MG63 (cell line): ENCODE results near the gene NOD1. TPM values are rescaled to one million over a fixed set of nuclear protein-coding genes. Genes with fewer than 3 reads are reported as not detected.
A peak's percentile ranks its signal among the peaks of the same experiment; 100 is the strongest.
"Not testable (repeated sequence)": the region's sequence is repeated elsewhere in the genome, so short reads cannot be mapped to it uniquely, and the experiment has no call there.

ENCODE experiments used
- DNase-seq: peaks from one replicate; pipeline ENCODE4 v3.0.0-alpha.2; 2020
- H3K27me3 ChIP-seq: fragments of 250-450 bp; sonication (Bioruptor Pico); 2 replicates; pipeline ENCODE4 v1.5.1; 2020; ENCODE audit warnings: mild to moderate bottlenecking, moderate library complexity
- H3K36me3 ChIP-seq: fragments of 250-450 bp; sonication (Bioruptor Pico); 2 replicates; pipeline ENCODE4 v1.5.1; 2020; ENCODE audit warnings: mild to moderate bottlenecking, moderate library complexity
- H3K4me3 ChIP-seq: fragments of 250-450 bp; sonication (Bioruptor Pico); 2 replicates; pipeline ENCODE4 v1.5.1; 2020; ENCODE audit warnings: mild to moderate bottlenecking, moderate library complexity
- H3K9me3 ChIP-seq: fragments of 250-450 bp; sonication (Bioruptor Pico); 2 replicates; pipeline ENCODE4 v1.5.1; 2020; ENCODE audit warnings: mild to moderate bottlenecking, moderate library complexity
- total RNA-seq: library from RNA; depleted of rRNA; stranded (reverse); fragments of >200 nt; shearing (Covaris generic); gene quantifications from 2 replicates; pipeline ENCODE4 v1.2.3, GENCODE V29; 2014; ENCODE audit warnings: low replicate concordance; rRNA removed

NOD1 gene
- total RNA-seq, result 2.1 and 2.5 TPM in 2 replicates

GRCh38 chr7:30478349-30479201 is at the start of gene NOD1:
Gene NOD1 (minus strand): TSS chr7:30478784. CDS start chr7:30456921, 21,863 bp downstream.
- Histone ChIP-seq H3K27me3 (no peaks in the 10 kb centered on the region), H3K4me3 (peak within 1 kb of the TSS; percentile 79), H3K9me3 (peaks cover 2% of the 10 kb centered on the region; the same call in 1 of the 2 replicates), H3K36me3 (peaks cover 4% of the 10 kb centered on the region; the same call in 1 of the 2 replicates)
- peak; percentile 84 for DNase-seq

- not testable (repeated sequence) for H3K4me3 ChIP-seq, H3K9me3 ChIP-seq, H3K36me3 ChIP-seq, DNase-seq, H3K27me3 ChIP-seq
Measured at GRCh38 chr7:30527297-30527696, 48.7 kb upstream of the NOD1 start.

GRCh38 chr7:30526163-30526562 is 47.6 kb upstream of the NOD1 start:
- no peaks in the 10 kb centered on the region for H3K36me3 ChIP-seq
- H3K27me3 ChIP-seq, result no peaks in the 10 kb centered on the region
- no peak for DNase-seq
- H3K4me3 ChIP-seq, result no peak overlapping the region
- H3K9me3 ChIP-seq, result no peaks in the 10 kb centered on the region

- H3K4me3 ChIP-seq, result no peak overlapping the region
- H3K36me3 ChIP-seq, result no peaks in the 10 kb centered on the region
- DNase-seq, result no peak
- no peaks in the 10 kb centered on the region for H3K27me3 ChIP-seq
- H3K9me3 ChIP-seq, result no peaks in the 10 kb centered on the region
Measured at GRCh38 chr7:30525429-30525828, 46.8 kb upstream of the NOD1 start.

- Histone ChIP-seq H3K36me3 (no peaks in the 10 kb centered on the region), H3K9me3 (no peaks in the 10 kb centered on the region), H3K27me3 (no peaks in the 10 kb centered on the region), H3K4me3 (no peak overlapping the region)
- DNase-seq, result no peak
Measured at GRCh38 chr7:30524545-30524944, 46.0 kb upstream of the NOD1 start.

GRCh38 chr7:30523466-30523865 is 44.9 kb upstream of the NOD1 start:
- no peaks in the 10 kb centered on the region for H3K9me3 ChIP-seq

GRCh38 chr7:30522159-30522558 is 43.6 kb upstream of the NOD1 start:
- Histone ChIP-seq H3K36me3 (no peaks in the 10 kb centered on the region), H3K4me3 (no peak overlapping the region), H3K27me3 (no peaks in the 10 kb centered on the region), H3K9me3 (no peaks in the 10 kb centered on the region)
- no peak for DNase-seq

More at GRCh38 chr7:30523466-30523865, 44.9 kb upstream of the NOD1 start:
- no peak overlapping the region for H3K4me3 ChIP-seq
- DNase-seq, result no peak
- no peaks in the 10 kb centered on the region for H3K27me3 ChIP-seq
- H3K36me3 ChIP-seq, result no peaks in the 10 kb centered on the region

GRCh38 chr7:30521532-30521931 is 42.9 kb upstream of the NOD1 start:
- Histone ChIP-seq H3K9me3 (no peaks in the 10 kb centered on the region), H3K36me3 (no peaks in the 10 kb centered on the region), H3K4me3 (no peak overlapping the region), H3K27me3 (no peaks in the 10 kb centered on the region)
- DNase-seq, result peak; percentile 19

- Histone ChIP-seq H3K9me3 (no peaks in the 10 kb centered on the region), H3K36me3 (no peaks in the 10 kb centered on the region)
- DNase-seq, result no peak
Measured at GRCh38 chr7:30519122-30519521, 40.5 kb upstream of the NOD1 start.

GRCh38 chr7:30515761-30516160 is 37.2 kb upstream of the NOD1 start:
- no peak for DNase-seq
- no peaks in the 10 kb centered on the region; the same call in 1 of the 2 replicates for H3K27me3 ChIP-seq
- H3K36me3 ChIP-seq, result no peaks in the 10 kb centered on the region
- no peak overlapping the region for H3K4me3 ChIP-seq
- no peaks in the 10 kb centered on the region for H3K9me3 ChIP-seq

More at GRCh38 chr7:30519122-30519521, 40.5 kb upstream of the NOD1 start:
- Histone ChIP-seq H3K4me3 (no peak overlapping the region), H3K27me3 (no peaks in the 10 kb centered on the region; the same call in 1 of the 2 replicates)

GRCh38 chr7:30514776-30515175 is 36.2 kb upstream of the NOD1 start:
- H3K27me3 ChIP-seq, result no peaks in the 10 kb centered on the region; the same call in 1 of the 2 replicates
- no peaks in the 10 kb centered on the region for H3K9me3 ChIP-seq
- no peak overlapping the region for H3K4me3 ChIP-seq
- no peaks in the 10 kb centered on the region for H3K36me3 ChIP-seq
- no peak for DNase-seq

GRCh38 chr7:30514177-30514576 is 35.6 kb upstream of the NOD1 start:
- H3K27me3 ChIP-seq, result no peaks in the 10 kb centered on the region; the same call in 1 of the 2 replicates
- H3K36me3 ChIP-seq, result no peaks in the 10 kb centered on the region
- no peak overlapping the region for H3K4me3 ChIP-seq
- DNase-seq, result no peak
- H3K9me3 ChIP-seq, result no peaks in the 10 kb centered on the region

GRCh38 chr7:30513762-30514161 is 35.2 kb upstream of the NOD1 start:
- Histone ChIP-seq H3K9me3 (no peaks in the 10 kb centered on the region), H3K4me3 (no peak overlapping the region), H3K27me3 (no peaks in the 10 kb centered on the region; the same call in 1 of the 2 replicates), H3K36me3 (no peaks in the 10 kb centered on the region)
- DNase-seq, result no peak

GRCh38 chr7:30511973-30512662 is 33.5 kb upstream of the NOD1 start:
- no peaks in the 10 kb centered on the region for H3K36me3 ChIP-seq
- H3K9me3 ChIP-seq, result no peaks in the 10 kb centered on the region
- no peaks in the 10 kb centered on the region; the same call in 1 of the 2 replicates for H3K27me3 ChIP-seq
- H3K4me3 ChIP-seq, result no peak overlapping the region
- DNase-seq, result no peak

GRCh38 chr7:30511494-30511893 is 32.9 kb upstream of the NOD1 start:
- Histone ChIP-seq H3K36me3 (no peaks in the 10 kb centered on the region), H3K9me3 (no peaks in the 10 kb centered on the region), H3K4me3 (no peak overlapping the region), H3K27me3 (no peaks in the 10 kb centered on the region; the same call in 1 of the 2 replicates)
- no peak for DNase-seq

- H3K36me3 ChIP-seq, result no peaks in the 10 kb centered on the region
- H3K4me3 ChIP-seq, result no peak overlapping the region
- H3K9me3 ChIP-seq, result no peaks in the 10 kb centered on the region
- no peak for DNase-seq
- H3K27me3 ChIP-seq, result no peaks in the 10 kb centered on the region; the same call in 1 of the 2 replicates
Measured at GRCh38 chr7:30510124-30511075, 31.8 kb upstream of the NOD1 start.
